GM23248 (cell line): Measurements from ENCODE around the gene FARS2. TPM values are rescaled to one million over a fixed set of nuclear protein-coding genes. Genes with fewer than 3 reads are reported as not detected.

ENCODE experiments used
- DNase-seq: peaks from one replicate; pipeline ENCODE4 v3.0.0-alpha.2; 2015
- H2AFZ ChIP-seq: fragments of 200-600 bp; sonication (generic); 2 replicates; pipeline ENCODE4 v1.6.1; 2016; ENCODE audit warnings: antibody characterized with exemption
- H3F3A ChIP-seq: fragments of 200-600 bp; sonication (generic); 2 replicates; pipeline ENCODE4 v1.6.1; 2016; ENCODE audit warnings: mild to moderate bottlenecking, antibody characterized with exemption, mixed run types; ENCODE audit not compliant: insufficient read depth
- H3K27ac ChIP-seq: fragments of 200-600 bp; sonication (generic); 2 replicates; pipeline ENCODE4 v1.5.1; 2016; ENCODE audit warnings: mild to moderate bottlenecking
- H3K27me3 ChIP-seq: fragments of 200-600 bp; sonication (generic); replicated peaks from 2 replicates; pipeline ENCODE4 v1.6.1; 2016; ENCODE audit warnings: mild to moderate bottlenecking; ENCODE audit not compliant: insufficient read depth
- H3K36me3 ChIP-seq: fragments of 200-600 bp; sonication (generic); 2 replicates; pipeline ENCODE4 v1.6.1; 2016; ENCODE audit warnings: low read depth, mild to moderate bottlenecking
- H3K4me1 ChIP-seq: fragments of 200-600 bp; sonication (generic); 2 replicates; pipeline ENCODE4 v1.6.1; 2016; ENCODE audit warnings: mild to moderate bottlenecking; ENCODE audit not compliant: insufficient read depth
- H3K4me2 ChIP-seq: fragments of 200-600 bp; sonication (generic); one replicate; pipeline ENCODE4 v1.6.1; 2016; ENCODE audit warnings: mild to moderate bottlenecking; ENCODE audit not compliant: unreplicated experiment
- H3K4me3 ChIP-seq: fragments of 200-600 bp; sonication (generic); 2 replicates; pipeline ENCODE4 v1.5.1; 2016; ENCODE audit warnings: mild to moderate bottlenecking
- H3K79me2 ChIP-seq: fragments of 200-600 bp; sonication (generic); 2 replicates; pipeline ENCODE4 v1.6.1; 2016; ENCODE audit warnings: mild to moderate bottlenecking; ENCODE audit not compliant: insufficient read depth
- H3K9ac ChIP-seq: fragments of 200-600 bp; sonication (generic); 2 replicates; pipeline ENCODE4 v1.6.1; 2016; ENCODE audit warnings: mild to moderate bottlenecking
- H3K9me2 ChIP-seq: fragments of 200-600 bp; sonication (generic); 2 replicates; pipeline ENCODE4 v1.6.1; 2016; ENCODE audit warnings: mixed run types, mild to moderate bottlenecking, moderate library complexity; ENCODE audit not compliant: insufficient read depth
- H3K9me3 ChIP-seq: fragments of 200-600 bp; sonication (generic); one replicate; pipeline ENCODE4 v1.6.1; 2017; ENCODE audit warnings: low read depth
- H4K20me1 ChIP-seq: fragments of 200-600 bp; sonication (generic); 2 replicates; pipeline ENCODE4 v1.6.0; 2016; ENCODE audit not compliant: insufficient read depth
- EZH2 ChIP-seq: fragments of 200-600 bp; sonication (generic); IDR thresholded peaks from 2 replicates; pipeline ENCODE4 v1.6.1; 2018; ENCODE audit warnings: antibody characterized with exemption, mild to moderate bottlenecking; ENCODE audit not compliant: insufficient read depth, poor library complexity, severe bottlenecking
- EZH2phosphoT487 ChIP-seq: fragments of 200-600 bp; sonication (generic); IDR thresholded peaks from 2 replicates; pipeline ENCODE4 v1.6.1; 2018; ENCODE audit warnings: antibody characterized with exemption, moderate library complexity, mild to moderate bottlenecking, low read depth; ENCODE audit not compliant: insufficient read depth
- WGBS, 2 experiments: methylation state at CpG; one replicate each; pipeline ENCODE4 v1.1.6; 2015 to 2017; ENCODE audit warnings: low lambda C conversion rate in 2 of 2, low coverage in 1 of 2; ENCODE audit errors: missing lambda C conversion rate in 2 of 2; 5-methylcytosine and 5-hydroxymethylcytosine counted together
- in situ Hi-C: fragments of 300-500 bp; cut with MboI; formaldehyde crosslinking; loops from 2 replicates; pipeline ENCODE4 v1.15.0; 2020
- polyA plus RNA-seq: library from polyadenylated mRNA; unstranded; fragments of >200 nt; fragmentation: Nextera tagmentation; extraction: Ambion mirVana; gene quantifications from 2 replicates; pipeline ENCODE4 v1.2.1, GENCODE V29; 2016
- total RNA-seq: library from RNA; depleted of rRNA; stranded (reverse); fragments of >200 nt; shearing (Covaris generic); gene quantifications from 2 replicates; pipeline ENCODE4 v1.2.3, GENCODE V29; 2014

FARS2 gene
- total and polyA plus RNA-seq, 2 experiments from 2014 or later, result 15.1 to 16.5 TPM

- H3K79me2 ChIP-seq, result peaks cover 11% of the 10 kb centered on the region
- no peaks in the 10 kb centered on the region for H3K27me3 ChIP-seq
- in situ Hi-C loops, result no loop called here
- no peaks in the 10 kb centered on the region for H3K4me1 ChIP-seq
- H3K4me2 ChIP-seq, result no peak overlapping the region
- no peaks in the 10 kb centered on the region for H3K9me2 ChIP-seq
- WGBS, 2 experiments, result 96 to 98% methylated on average over 6 of the region's 6 CpGs
- no peak overlapping the region for H3K4me3 ChIP-seq
- no peaks in the 10 kb centered on the region for H3K36me3 ChIP-seq
- no peak for TF ChIP-seq EZH2phosphoT487
- DNase-seq, result no peak
- H2AFZ ChIP-seq, result no peak overlapping the region
- H3K9me3 ChIP-seq, result no peaks in the 10 kb centered on the region
- no peak overlapping the region for H3K27ac ChIP-seq
- no peaks in the 10 kb centered on the region for H4K20me1 ChIP-seq
- H3K9ac ChIP-seq, result no peak overlapping the region
- no peaks in the 10 kb centered on the region for H3F3A ChIP-seq
These were observed 67.5 kb downstream of the FARS2 start for GRCh38 chr6:5328800-5329199.

GRCh38 chr6:5331845-5332442, 70.6 kb downstream of the FARS2 start:
- TF ChIP-seq EZH2phosphoT487 (no peak), EZH2 (no peak)
- no peaks in the 10 kb centered on the region for H3K36me3 ChIP-seq
- WGBS, 2 experiments, result 97 to 99% methylated on average over 5 of the region's 5 CpGs
- H3F3A ChIP-seq, result no peaks in the 10 kb centered on the region
- H2AFZ ChIP-seq, result no peak overlapping the region
- 0 out of 2 replicates have a peak, but pooled peaks cover 4% of the 10 kb centered on the region for H3K9me2 ChIP-seq
- H3K4me3 ChIP-seq, result no peak overlapping the region
- DNase-seq, result no peak
- in situ Hi-C loops, result no loop called here
- H3K4me1 ChIP-seq, result no peaks in the 10 kb centered on the region
- H3K9ac ChIP-seq, result no peak overlapping the region
- H3K79me2 ChIP-seq, result peaks cover 29% of the 10 kb centered on the region
- no peaks in the 10 kb centered on the region for H3K27me3 ChIP-seq
- H4K20me1 ChIP-seq, result no peaks in the 10 kb centered on the region
- H3K4me2 ChIP-seq, result no peak overlapping the region
- no peak overlapping the region for H3K27ac ChIP-seq
- no peaks in the 10 kb centered on the region for H3K9me3 ChIP-seq

- 82 to 83% methylated on average over 3 of the region's 3 CpGs for WGBS, 2 experiments
- TF ChIP-seq EZH2 (no peak), EZH2phosphoT487 (no peak)
- no peak overlapping the region for H3K9ac ChIP-seq
These were observed 72.3 kb downstream of the FARS2 start for GRCh38 chr6:5333658-5334057.

GRCh38 chr6:5334341-5334740, 73.0 kb downstream of the FARS2 start:
- Histone ChIP-seq H3K79me2 (peaks cover 30% of the 10 kb centered on the region), H3K9me2 (0 out of 2 replicates have a peak, but pooled peaks cover 4% of the 10 kb centered on the region), H3K36me3 (no peaks in the 10 kb centered on the region), H3K27ac (no peak overlapping the region), H3K4me3 (no peak overlapping the region), H2AFZ (no peak overlapping the region), H3K27me3 (no peaks in the 10 kb centered on the region), H3K4me1 (no peaks in the 10 kb centered on the region), H3K4me2 (no peak overlapping the region), H3F3A (no peaks in the 10 kb centered on the region), H4K20me1 (no peaks in the 10 kb centered on the region), H3K9me3 (no peaks in the 10 kb centered on the region), H3K9ac (no peak overlapping the region)
- in situ Hi-C loops, result no loop called here
- WGBS, 2 experiments, result 46 to 50% methylated on average over 1 of the region's 1 CpG
- DNase-seq, result no peak
- TF ChIP-seq EZH2phosphoT487, result no peak
- TF ChIP-seq EZH2, result no peak

More at GRCh38 chr6:5333658-5334057, 72.3 kb downstream of the FARS2 start:
- Histone ChIP-seq H2AFZ (no peak overlapping the region), H3K79me2 (peaks cover 29% of the 10 kb centered on the region), H4K20me1 (no peaks in the 10 kb centered on the region), H3K9me3 (no peaks in the 10 kb centered on the region), H3K36me3 (no peaks in the 10 kb centered on the region), H3K9me2 (0 out of 2 replicates have a peak, but pooled peaks cover 4% of the 10 kb centered on the region), H3K4me1 (no peaks in the 10 kb centered on the region), H3K4me3 (no peak overlapping the region), H3K4me2 (no peak overlapping the region), H3F3A (no peaks in the 10 kb centered on the region), H3K27me3 (no peaks in the 10 kb centered on the region), H3K27ac (no peak overlapping the region)
- in situ Hi-C loops, result no loop called here
- peak; percentile 59 for DNase-seq

- Histone ChIP-seq H3K36me3 (no peaks in the 10 kb centered on the region), H3F3A (no peaks in the 10 kb centered on the region), H2AFZ (no peak overlapping the region), H3K9ac (no peak overlapping the region), H3K4me2 (no peak overlapping the region), H3K4me1 (no peaks in the 10 kb centered on the region), H3K27ac (no peak overlapping the region), H3K9me3 (no peaks in the 10 kb centered on the region), H3K9me2 (0 out of 2 replicates have a peak, but pooled peaks cover 4% of the 10 kb centered on the region), H3K79me2 (peaks cover 29% of the 10 kb centered on the region), H3K27me3 (no peaks in the 10 kb centered on the region), H3K4me3 (no peak overlapping the region), H4K20me1 (no peaks in the 10 kb centered on the region)
- no peak for DNase-seq
- in situ Hi-C loops, result no loop called here
- TF ChIP-seq EZH2phosphoT487 (no peak), EZH2 (no peak)
- WGBS, 2 experiments, result 93 to 96% methylated on average over 3 of the region's 3 CpGs
These were observed 73.7 kb downstream of the FARS2 start for GRCh38 chr6:5335020-5335419.
